Panc1 (cell line): ENCODE results near the gene KXD1. TPM values are rescaled to one million over a fixed set of nuclear protein-coding genes. Genes with fewer than 3 reads are reported as not detected.
A peak's percentile ranks its signal among the peaks of the same experiment; 100 is the strongest.

Experiments used
- ATAC-seq: fragments of 200-7000 bp; cut with Tn5 transposase; 2 replicates; pipeline ENCODE4 v1.9.1; 2020; ENCODE audit warnings: mild to moderate bottlenecking, moderate library complexity
- BruUV-seq: library from RNA; stranded (reverse); fragments of 400-500 nt; replicated peaks from 2 replicates; lab custom pipeline; 2021; lab: Mats Ljungman, UMichigan
- CTCF ChIA-PET: fragments of 300-600 bp; sonication (Branson Sonifier 250); formaldehyde crosslinking; loops from one replicate; lab custom pipeline; 2022; ENCODE audit warnings: antibody characterized with exemption; lab: Charles Lee
- POLR2A ChIA-PET: fragments of 300-600 bp; sonication (Branson Sonifier 250); formaldehyde crosslinking; loops from one replicate; lab custom pipeline; 2022; ENCODE audit warnings: antibody characterized with exemption; lab: Charles Lee
- DNase-seq: peaks from one replicate; pipeline ENCODE4 v3.0.0-alpha.2; 2010; ENCODE audit warnings: low read depth, low spot score
- H3K27ac ChIP-seq: 2 replicates; pipeline ENCODE4 v1.5.1; 2011; ENCODE audit warnings: mild to moderate bottlenecking, low read length, inconsistent platforms
- H3K27me3 ChIP-seq: fragments of 200-500 bp; sonication (Bioruptor generic); 2 replicates; pipeline ENCODE4 v1.6.0; 2014; ENCODE audit warnings: low read length, inconsistent platforms; ENCODE audit not compliant: control insufficient read depth, insufficient read depth
- H3K36me3 ChIP-seq: fragments of 200-500 bp; sonication (Bioruptor generic); 2 replicates; pipeline ENCODE4 v1.5.1; 2014; ENCODE audit warnings: inconsistent platforms, mild to moderate bottlenecking, low read length, moderate library complexity; ENCODE audit not compliant: control insufficient read depth, insufficient read depth
- H3K4me1 ChIP-seq: 2 replicates; pipeline ENCODE4 v1.5.1; 2011; ENCODE audit warnings: inconsistent platforms, mild to moderate bottlenecking, low read length, moderate library complexity; ENCODE audit not compliant: control insufficient read depth, insufficient read depth
- H3K4me3 ChIP-seq, 2 experiments: 2 replicates each; pipeline ENCODE4 v1.5.1; 2011 to 2012; ENCODE audit warnings: low read depth in 2 of 2, low read length in 2 of 2, mild to moderate bottlenecking in 2 of 2, inconsistent platforms in 1 of 2, moderate library complexity in 1 of 2
- H3K9me3 ChIP-seq: fragments of 200-500 bp; sonication (Bioruptor generic); 2 replicates; pipeline ENCODE4 v1.5.1; 2014; ENCODE audit warnings: low read depth, mild to moderate bottlenecking, inconsistent platforms, low read length, moderate library complexity; ENCODE audit not compliant: control insufficient read depth, insufficient read depth
- CTCF ChIP-seq: fragments of 450-650 bp; IDR thresholded peaks from 2 replicates; pipeline ENCODE4 v1.5.1; 2017; ENCODE audit warnings: mild to moderate bottlenecking
- POLR2AphosphoS5 ChIP-seq: IDR thresholded peaks from 2 replicates; pipeline ENCODE4 v1.6.1; 2012; ENCODE audit warnings: mild to moderate bottlenecking, low read depth, low read length, moderate library complexity
- SIN3A ChIP-seq: IDR thresholded peaks from 2 replicates; pipeline ENCODE4 v1.6.1; 2012; ENCODE audit warnings: low read depth, mild to moderate bottlenecking, low read length, moderate library complexity, borderline replicate concordance; ENCODE audit not compliant: insufficient read depth
- TCF7L2 ChIP-seq: IDR thresholded peaks from 2 replicates; pipeline ENCODE4 v1.6.1; 2011; ENCODE audit warnings: mild to moderate bottlenecking, low read depth, low read length, inconsistent platforms
- in situ Hi-C: cut with HindIII; loops from 2 replicates; pipeline ENCODE4 v1.10.0; 2016; ENCODE audit warnings: low sequenced_read_pairs, low pct_unique_long_range_greater_than_20kb
- intact Hi-C: fragments of 100-400 bp; cut with micrococcal nuclease; formaldehyde crosslinking; loops from one replicate; pipeline ENCODE4 v1.10.0; 2022; ENCODE audit not compliant: unreplicated experiment
- total RNA-seq: library from RNA; stranded (reverse); gene quantifications from one replicate; pipeline ENCODE4 v1.2.1, GENCODE V29; 2021; ENCODE audit not compliant: unreplicated experiment
- TF ChIP-seq, protein P1 (sequence below), 2 experiments: IDR thresholded peaks; 2 replicates each; pipeline ENCODE4 v1.6.1; 2011 to 2012; ENCODE audit warnings: low read depth in 2 of 2, control low read depth in 1 of 2, low read length in 1 of 2, mild to moderate bottlenecking in 1 of 2, moderate library complexity in 1 of 2; ENCODE audit not compliant: insufficient read depth in 1 of 2

The KXD1 gene
- total RNA-seq, 1 experiment from 2014 or later = 106 TPM

DNA sequence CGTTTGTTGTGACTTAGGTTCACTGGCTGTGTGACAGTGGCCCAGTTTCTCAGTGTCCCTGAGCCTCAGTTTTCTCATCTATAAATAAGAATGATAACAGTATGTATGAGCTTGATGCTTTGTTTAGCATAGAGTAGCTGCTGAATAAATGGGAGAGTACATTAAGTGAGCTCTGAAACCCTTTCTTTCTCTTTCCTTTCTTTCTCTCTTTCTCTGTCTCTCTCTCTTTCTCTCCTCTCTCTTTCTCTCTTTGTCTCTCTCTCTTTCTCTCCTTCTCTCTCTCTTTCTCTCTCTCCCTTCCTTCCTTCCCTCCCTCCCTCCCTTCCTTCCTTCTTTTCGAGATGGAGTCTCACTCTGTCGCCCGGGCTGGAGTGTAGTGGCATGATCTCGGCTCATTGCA is 2.0 kb downstream of the KXD1 start:
- H3K36me3 ChIP-seq = peaks cover 5% of the 10 kb centered on the region; the same call in 1 of the 2 replicates
- H3K4me1 ChIP-seq = 0 out of 2 replicates have a peak, but pooled peaks cover 5% of the 10 kb centered on the region
- no peaks in the 10 kb centered on the region for H3K9me3 ChIP-seq
- H3K4me3 ChIP-seq = no peak overlapping the region
- POLR2A ChIA-PET = no interaction called here
- TF ChIP-seq, protein P1, sequence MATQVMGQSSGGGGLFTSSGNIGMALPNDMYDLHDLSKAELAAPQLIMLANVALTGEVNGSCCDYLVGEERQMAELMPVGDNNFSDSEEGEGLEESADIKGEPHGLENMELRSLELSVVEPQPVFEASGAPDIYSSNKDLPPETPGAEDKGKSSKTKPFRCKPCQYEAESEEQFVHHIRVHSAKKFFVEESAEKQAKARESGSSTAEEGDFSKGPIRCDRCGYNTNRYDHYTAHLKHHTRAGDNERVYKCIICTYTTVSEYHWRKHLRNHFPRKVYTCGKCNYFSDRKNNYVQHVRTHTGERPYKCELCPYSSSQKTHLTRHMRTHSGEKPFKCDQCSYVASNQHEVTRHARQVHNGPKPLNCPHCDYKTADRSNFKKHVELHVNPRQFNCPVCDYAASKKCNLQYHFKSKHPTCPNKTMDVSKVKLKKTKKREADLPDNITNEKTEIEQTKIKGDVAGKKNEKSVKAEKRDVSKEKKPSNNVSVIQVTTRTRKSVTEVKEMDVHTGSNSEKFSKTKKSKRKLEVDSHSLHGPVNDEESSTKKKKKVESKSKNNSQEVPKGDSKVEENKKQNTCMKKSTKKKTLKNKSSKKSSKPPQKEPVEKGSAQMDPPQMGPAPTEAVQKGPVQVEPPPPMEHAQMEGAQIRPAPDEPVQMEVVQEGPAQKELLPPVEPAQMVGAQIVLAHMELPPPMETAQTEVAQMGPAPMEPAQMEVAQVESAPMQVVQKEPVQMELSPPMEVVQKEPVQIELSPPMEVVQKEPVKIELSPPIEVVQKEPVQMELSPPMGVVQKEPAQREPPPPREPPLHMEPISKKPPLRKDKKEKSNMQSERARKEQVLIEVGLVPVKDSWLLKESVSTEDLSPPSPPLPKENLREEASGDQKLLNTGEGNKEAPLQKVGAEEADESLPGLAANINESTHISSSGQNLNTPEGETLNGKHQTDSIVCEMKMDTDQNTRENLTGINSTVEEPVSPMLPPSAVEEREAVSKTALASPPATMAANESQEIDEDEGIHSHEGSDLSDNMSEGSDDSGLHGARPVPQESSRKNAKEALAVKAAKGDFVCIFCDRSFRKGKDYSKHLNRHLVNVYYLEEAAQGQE (IDR thresholded peaks at IDR 0.05; ENCODE audit: insufficient read depth in 1 of 2, low read depth in 2 of 2, low read length in 1 of 2) = no peak
- TF ChIP-seq TCF7L2 = no peak
- TF ChIP-seq POLR2AphosphoS5 = no peak
- no peak for TF ChIP-seq SIN3A
- intact Hi-C loops (no loop called here), in situ Hi-C loops (no loop called here)
- 0 out of 2 replicates have a peak overlapping the region, but pooled peaks have one; percentile 2 for H3K27ac ChIP-seq
- ATAC-seq = no peak
- no peaks in the 10 kb centered on the region for H3K27me3 ChIP-seq
- BruUV-seq = no TSS peak
- CTCF ChIA-PET = interaction anchor here (0.5 kb wide), 1 partner anchor 268 kb away, joined by 3 read pairs; no protein-coding TSS in a partner anchor
- DNase-seq = no peak

DNA sequence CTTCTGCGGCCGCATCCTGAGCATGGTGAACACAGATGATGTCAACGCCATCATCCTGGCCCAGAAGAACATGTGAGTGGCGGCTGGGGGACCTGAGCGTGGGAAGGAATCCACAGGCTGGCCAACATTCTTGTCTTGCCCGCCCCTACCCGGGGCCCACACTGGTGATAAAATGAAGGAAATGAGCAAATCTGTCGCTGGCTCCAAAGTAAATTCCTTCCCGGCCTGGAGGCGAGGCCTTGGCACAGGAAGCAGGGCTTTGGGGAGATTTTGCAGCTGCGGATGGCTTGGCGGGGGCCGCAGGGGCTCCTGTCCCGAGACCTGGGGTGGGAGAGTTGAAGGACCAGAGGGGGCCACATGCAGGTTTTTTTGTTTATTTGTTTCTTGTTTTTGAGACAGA is 4.4 kb downstream of the KXD1 start:
- BruUV-seq = no TSS peak
- ChIA-PET CTCF (no interaction called here), POLR2A (no interaction called here)
- DNase-seq (no peak), ATAC-seq (no peak)
- Histone ChIP-seq H3K27ac (no peak overlapping the region), H3K36me3 (peaks cover 5% of the 10 kb centered on the region; the same call in 1 of the 2 replicates), H3K27me3 (no peaks in the 10 kb centered on the region), H3K9me3 (no peaks in the 10 kb centered on the region), H3K4me3 (no peak overlapping the region), H3K4me1 (0 out of 2 replicates have a peak, but pooled peaks cover 4% of the 10 kb centered on the region)
- TF ChIP-seq CTCF (no peak), POLR2AphosphoS5 (no peak), TCF7L2 (no peak)
- intact Hi-C loops = no loop called here
- in situ Hi-C loops = no loop called here

- in situ Hi-C loops (no loop called here), intact Hi-C loops (no loop called here)
- Histone ChIP-seq H3K9me3 (no peaks in the 10 kb centered on the region), H3K36me3 (no peaks in the 10 kb centered on the region; the same call in 1 of the 2 replicates), H3K27ac (no peak overlapping the region), H3K4me3 (no peak overlapping the region), H3K27me3 (no peaks in the 10 kb centered on the region), H3K4me1 (no peaks in the 10 kb centered on the region)
- ChIA-PET CTCF (no interaction called here), POLR2A (no interaction called here)
- no peak for DNase-seq
- ATAC-seq = no peak
- BruUV-seq = no TSS peak
- TF ChIP-seq CTCF = no peak
- TF ChIP-seq TCF7L2 = no peak
- TF ChIP-seq, protein P1 (IDR thresholded peaks at IDR 0.05; ENCODE audit: insufficient read depth in 1 of 2, low read depth in 2 of 2, low read length in 1 of 2) = no peak
- no peak for TF ChIP-seq SIN3A
- no peak for TF ChIP-seq POLR2AphosphoS5
Observed at GRCh38 chr19:18566953-18567352, 9.3 kb downstream of the KXD1 start.
